Left ventricle myocardium inferior (tissue), 1 donor: ENCODE data around the gene WNK3. TPM values are rescaled to one million over a fixed set of nuclear protein-coding genes. Genes with fewer than 3 reads are reported as not detected.

Source experiments
- DNase-seq: peaks from one replicate; pipeline ENCODE4 v3.0.0-alpha.2; 2020
- H3K27ac ChIP-seq: fragments of 200-600 bp; replicated peaks from 2 replicates; pipeline ENCODE4 v1.8.0; 2021
- H3K27me3 ChIP-seq: fragments of 200-600 bp; 2 replicates; pipeline ENCODE4 v1.8.0; 2021; ENCODE audit warnings: low read depth
- H3K36me3 ChIP-seq: fragments of 200-600 bp; 2 replicates; pipeline ENCODE4 v1.8.0; 2021
- H3K4me1 ChIP-seq: fragments of 200-600 bp; 2 replicates; pipeline ENCODE4 v1.8.0; 2021
- H3K4me3 ChIP-seq: fragments of 200-600 bp; 2 replicates; pipeline ENCODE4 v1.8.0; 2021; ENCODE audit warnings: mild to moderate bottlenecking, moderate library complexity
- H3K9me3 ChIP-seq: fragments of 200-600 bp; replicated peaks from 2 replicates; pipeline ENCODE4 v1.8.0; 2021
- intact Hi-C: fragments of 100-400 bp; cut with micrococcal nuclease; formaldehyde crosslinking; loops from one replicate; pipeline ENCODE4 v1.11.0; 2022
- total RNA-seq: library from RNA; stranded (reverse); fragmentation: NEBNext Ultra II Directional; extraction: Animal tissue kit (Norgen Biotek cat#: 25700); gene quantifications from one replicate; pipeline ENCODE4 v1.2.1, GENCODE V29; 2021
- TF ChIP-seq, protein P1 (sequence below): fragments of 200-600 bp; IDR thresholded peaks from 2 replicates; pipeline ENCODE4 v1.8.0; 2021; ENCODE audit warnings: antibody characterized with exemption, mild to moderate bottlenecking, borderline replicate concordance
- donor health status: DM: no; HTN: yes; CAD: no; lungs with severe emphysema.

Gene WNK3
- total RNA-seq, 1 donor from 2014 or later: 0.88 TPM

DNA sequence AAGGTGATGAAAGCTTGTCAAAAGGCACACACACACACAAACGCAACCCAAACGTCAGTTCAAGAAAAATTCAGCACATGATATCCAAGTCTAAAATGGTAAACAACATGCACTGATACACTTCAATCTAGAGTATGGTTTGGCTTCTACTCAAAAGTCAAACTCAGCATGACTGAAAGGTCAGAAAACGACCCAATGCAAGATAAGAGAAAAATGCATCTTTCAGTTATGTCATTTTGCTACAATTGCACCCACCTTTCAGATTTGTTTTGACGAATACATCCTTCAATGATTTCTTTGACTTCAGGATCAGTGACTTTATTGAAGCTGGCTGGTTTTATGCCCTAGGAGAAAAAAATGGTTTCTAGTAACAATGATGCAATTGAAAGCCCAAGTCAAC, 56.3 kb downstream of the WNK3 start:
- TF ChIP-seq, protein P1, sequence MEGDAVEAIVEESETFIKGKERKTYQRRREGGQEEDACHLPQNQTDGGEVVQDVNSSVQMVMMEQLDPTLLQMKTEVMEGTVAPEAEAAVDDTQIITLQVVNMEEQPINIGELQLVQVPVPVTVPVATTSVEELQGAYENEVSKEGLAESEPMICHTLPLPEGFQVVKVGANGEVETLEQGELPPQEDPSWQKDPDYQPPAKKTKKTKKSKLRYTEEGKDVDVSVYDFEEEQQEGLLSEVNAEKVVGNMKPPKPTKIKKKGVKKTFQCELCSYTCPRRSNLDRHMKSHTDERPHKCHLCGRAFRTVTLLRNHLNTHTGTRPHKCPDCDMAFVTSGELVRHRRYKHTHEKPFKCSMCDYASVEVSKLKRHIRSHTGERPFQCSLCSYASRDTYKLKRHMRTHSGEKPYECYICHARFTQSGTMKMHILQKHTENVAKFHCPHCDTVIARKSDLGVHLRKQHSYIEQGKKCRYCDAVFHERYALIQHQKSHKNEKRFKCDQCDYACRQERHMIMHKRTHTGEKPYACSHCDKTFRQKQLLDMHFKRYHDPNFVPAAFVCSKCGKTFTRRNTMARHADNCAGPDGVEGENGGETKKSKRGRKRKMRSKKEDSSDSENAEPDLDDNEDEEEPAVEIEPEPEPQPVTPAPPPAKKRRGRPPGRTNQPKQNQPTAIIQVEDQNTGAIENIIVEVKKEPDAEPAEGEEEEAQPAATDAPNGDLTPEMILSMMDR: no peak
- no peak for DNase-seq
- no peaks in the 10 kb centered on the region for H3K4me1 ChIP-seq
- H3K36me3 ChIP-seq: no peaks in the 10 kb centered on the region
- no peak overlapping the region for H3K27ac ChIP-seq
- H3K9me3 ChIP-seq: no peaks in the 10 kb centered on the region
- intact Hi-C loops: no loop called here
- H3K27me3 ChIP-seq: no peaks in the 10 kb centered on the region
- no peak overlapping the region for H3K4me3 ChIP-seq

DNA sequence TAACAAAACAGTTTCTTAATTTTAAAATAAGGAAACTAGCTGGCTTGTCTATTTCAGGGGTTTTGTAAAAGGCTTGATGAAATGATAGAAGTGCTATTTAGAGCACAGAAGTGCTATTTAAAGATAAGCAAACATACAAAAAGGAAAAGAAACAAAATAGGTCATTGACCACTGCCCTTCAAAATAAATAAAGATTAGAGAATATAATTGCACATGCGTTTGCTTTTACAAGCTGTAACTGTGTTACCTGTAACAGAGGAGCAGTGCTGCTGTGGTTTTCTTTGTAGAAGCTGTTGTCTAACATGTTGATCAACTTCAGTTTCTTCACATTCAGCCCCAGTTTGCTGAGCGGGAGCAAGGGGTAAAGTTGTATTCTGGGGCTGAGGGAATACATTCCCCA, 63.5 kb downstream of the WNK3 start:
- H3K27ac ChIP-seq: no peak overlapping the region
- H3K4me3 ChIP-seq: no peak overlapping the region
- H3K27me3 ChIP-seq: no peaks in the 10 kb centered on the region
- TF ChIP-seq, protein P1: no peak
- H3K4me1 ChIP-seq: no peaks in the 10 kb centered on the region
- intact Hi-C loops: no loop called here
- DNase-seq: no peak
- H3K9me3 ChIP-seq: no peaks in the 10 kb centered on the region
- no peaks in the 10 kb centered on the region for H3K36me3 ChIP-seq

DNA sequence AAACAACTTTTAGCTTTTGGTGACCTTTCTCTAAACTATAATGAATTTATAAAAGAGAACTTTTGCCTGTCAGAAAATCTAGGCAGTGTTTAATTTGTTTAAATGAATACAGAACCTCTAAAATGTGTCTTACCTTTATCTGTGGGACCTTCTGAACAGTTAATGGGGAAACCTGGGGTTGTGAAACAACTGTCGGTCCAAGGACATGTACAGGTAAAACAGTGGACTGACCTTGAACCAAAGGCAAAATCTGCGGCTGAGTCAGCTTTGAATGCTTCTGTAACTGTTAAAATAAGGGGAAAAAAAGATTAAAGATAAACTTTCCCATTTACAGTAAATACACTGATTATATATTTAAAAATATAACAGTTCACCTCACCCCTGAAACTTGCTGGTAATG, 65.1 kb downstream of the WNK3 start:
- intact Hi-C loops: no loop called here
- no peaks in the 10 kb centered on the region for H3K27me3 ChIP-seq
- TF ChIP-seq, protein P1: no peak

DNA sequence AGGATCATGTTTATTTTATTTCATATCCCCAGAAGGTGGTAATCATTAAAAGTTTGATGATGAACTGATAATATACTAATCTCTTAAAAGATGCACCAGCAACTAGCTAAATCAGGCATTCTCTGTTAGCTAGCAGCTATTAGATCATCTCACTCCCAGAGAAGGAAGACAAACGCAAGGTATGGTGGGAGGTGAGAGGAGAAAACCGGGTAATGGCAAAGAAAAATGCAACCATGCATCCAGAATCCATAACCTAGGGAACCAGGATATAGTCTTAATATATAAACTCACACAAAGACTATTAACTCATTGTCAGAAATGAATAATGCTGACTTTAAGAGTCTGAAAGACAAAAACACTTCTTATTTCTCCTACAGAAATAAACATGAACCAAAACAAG, 66.1 kb downstream of the WNK3 start:
- TF ChIP-seq, protein P1: no peak
- Histone ChIP-seq H3K9me3 (no peaks in the 10 kb centered on the region), H3K36me3 (no peaks in the 10 kb centered on the region), H3K4me3 (no peak overlapping the region), H3K4me1 (no peaks in the 10 kb centered on the region), H3K27ac (no peak overlapping the region), H3K27me3 (no peaks in the 10 kb centered on the region)
- intact Hi-C loops: no loop called here
- no peak for DNase-seq

More for the DNA sequence above, 65.1 kb downstream of the WNK3 start:
- Histone ChIP-seq H3K27ac (no peak overlapping the region), H3K9me3 (no peaks in the 10 kb centered on the region), H3K36me3 (no peaks in the 10 kb centered on the region), H3K4me3 (no peak overlapping the region), H3K4me1 (no peaks in the 10 kb centered on the region)
- no peak for DNase-seq

DNA sequence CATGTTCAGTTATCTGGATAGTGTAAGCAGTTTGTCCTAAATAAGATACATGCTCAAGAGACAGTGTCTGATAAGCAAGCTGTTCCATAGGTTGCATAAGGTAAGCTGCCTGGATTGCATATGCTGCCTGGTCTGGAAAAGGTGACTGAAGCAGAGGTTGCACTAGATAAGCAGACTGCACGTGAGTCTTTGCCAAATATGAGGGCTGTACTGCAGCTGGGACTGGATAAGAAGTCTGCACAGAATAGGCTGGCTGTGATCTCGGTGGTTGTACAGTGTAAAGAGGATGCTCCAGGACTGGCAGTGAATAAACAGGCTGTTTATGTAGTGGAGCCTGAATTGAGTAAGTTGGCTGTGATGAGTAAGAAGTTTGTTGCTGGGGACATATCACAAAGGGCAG, 68.9 kb downstream of the WNK3 start:
- no peaks in the 10 kb centered on the region for H3K4me1 ChIP-seq
- H3K9me3 ChIP-seq: no peaks in the 10 kb centered on the region
- H3K36me3 ChIP-seq: no peaks in the 10 kb centered on the region
- no peaks in the 10 kb centered on the region for H3K27me3 ChIP-seq
- no peak for DNase-seq
- intact Hi-C loops: no loop called here
- no peak overlapping the region for H3K4me3 ChIP-seq
- no peak overlapping the region for H3K27ac ChIP-seq
- TF ChIP-seq, protein P1: no peak

DNA sequence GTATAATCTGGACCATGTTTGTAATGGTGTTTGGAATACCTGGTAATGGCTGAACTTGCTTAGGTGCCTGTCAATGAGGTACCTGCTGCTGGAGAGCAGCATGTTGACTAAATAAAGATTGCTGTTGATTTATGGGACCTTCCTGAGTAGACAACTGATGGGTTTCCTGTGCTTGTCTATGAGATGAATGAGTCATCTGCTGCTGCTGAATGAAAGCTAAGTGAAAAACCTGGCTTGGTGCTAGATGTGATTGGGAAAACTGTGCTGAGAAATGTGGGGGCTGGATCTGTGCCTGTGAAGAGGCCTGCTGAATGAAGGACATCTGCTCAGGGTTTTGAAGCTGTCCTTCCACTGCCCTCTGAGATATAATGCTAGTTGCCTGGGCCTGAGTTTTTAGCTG, 69.6 kb downstream of the WNK3 start:
- H3K27me3 ChIP-seq: no peaks in the 10 kb centered on the region
- H3K9me3 ChIP-seq: no peaks in the 10 kb centered on the region
- no peak overlapping the region for H3K27ac ChIP-seq
- no peak for DNase-seq
- intact Hi-C loops: no loop called here
- TF ChIP-seq, protein P1: no peak
- H3K36me3 ChIP-seq: no peaks in the 10 kb centered on the region
- H3K4me3 ChIP-seq: no peak overlapping the region
- no peaks in the 10 kb centered on the region for H3K4me1 ChIP-seq
